T-cell (primary cell): Measurements from ENCODE around the gene PCBP4. TPM values are rescaled to one million over a fixed set of nuclear protein-coding genes. Genes with fewer than 3 reads are reported as not detected.

ENCODE experiments used
- ATAC-seq, 4 experiments: fragments of 200-7000 bp in 3 of 4; fragments of 150-1000 bp in 1 of 4; cut with Tn5 transposase; replicated peaks in 1 of 4; 1 replicate in 3 of 4; 2 replicates in 1 of 4; pipeline ENCODE4 v1.10.0; 2021; ENCODE audit warnings: moderate library complexity in 3 of 4, mild to moderate bottlenecking in 2 of 4, moderate number of reproducible peaks in 1 of 4
- CTCF ChIA-PET, 2 donors: fragments of 300-600 bp; sonication (Branson Sonifier 250); formaldehyde crosslinking; loops; one replicate each; lab custom pipeline; 2022; ENCODE audit warnings: antibody characterized with exemption in 2 of 2; lab: Charles Lee
- POLR2A ChIA-PET, 2 donors: fragments of 300-600 bp; sonication (Branson Sonifier 250); formaldehyde crosslinking; loops; one replicate each; lab custom pipeline; 2022; ENCODE audit warnings: antibody characterized with exemption in 2 of 2; lab: Charles Lee
- DNase-seq, 35 experiments: peaks; one replicate each; pipeline versions ENCODE4 v3.0.0 to v3.0.0-alpha.2; 2013 to 2023
- H3K27ac ChIP-seq: one replicate; pipeline ENCODE4 v1.5.1; 2013; ENCODE audit warnings: low read length
- H3K27me3 ChIP-seq, 2 experiments: replicated peaks in 1 of 2; 1 replicate in 1 of 2; 2 replicates in 1 of 2; pipeline versions ENCODE4 v1.6.1 to v1.7.0; 2013; ENCODE audit warnings: low read length in 1 of 2, mixed read lengths in 1 of 2; ENCODE audit not compliant: control insufficient read depth in 2 of 2, insufficient read depth in 2 of 2; ENCODE audit errors: extremely low read depth in 1 of 2
- H3K36me3 ChIP-seq, 2 donors: 1 replicate in 1 of 2; 2 replicates in 1 of 2; pipeline versions ENCODE4 v1.6.1 to v1.7.0; 2013; ENCODE audit warnings: low read length in 1 of 2; ENCODE audit not compliant: control insufficient read depth in 2 of 2, insufficient read depth in 1 of 2; ENCODE audit errors: extremely low read depth in 1 of 2
- H3K4me1 ChIP-seq, 2 experiments: 1 replicate in 1 of 2; 2 replicates in 1 of 2; pipeline versions ENCODE4 v1.6.1 to v1.7.0; 2013; ENCODE audit warnings: low read length in 2 of 2, mixed read lengths in 1 of 2; ENCODE audit not compliant: insufficient read depth in 2 of 2, control insufficient read depth in 1 of 2; ENCODE audit errors: extremely low read depth in 1 of 2
- H3K4me3 ChIP-seq, 2 donors: 1 replicate in 1 of 2; 2 replicates in 1 of 2; pipeline versions ENCODE4 v1.5.1 to v1.7.0; 2013; ENCODE audit warnings: mild to moderate bottlenecking in 2 of 2, low read length in 1 of 2, moderate library complexity in 1 of 2; ENCODE audit not compliant: control insufficient read depth in 1 of 2; ENCODE audit errors: extremely low read depth in 1 of 2
- H3K9me3 ChIP-seq: 2 replicates; pipeline ENCODE4 v1.7.0; 2013
- H3K27ac Mint-ChIP-seq, 2 donors: one replicate each; pipeline ENCODE4 v1.8.0; 2020 to 2021; ENCODE audit warnings: mild to moderate bottlenecking in 2 of 2, mixed read lengths in 2 of 2
- H3K27me3 Mint-ChIP-seq, 2 donors: one replicate each; pipeline ENCODE4 v1.8.0; 2021 to 2022; ENCODE audit warnings: mixed read lengths in 2 of 2
- H3K36me3 Mint-ChIP-seq: one replicate; pipeline ENCODE4 v1.8.0; 2021; ENCODE audit warnings: mixed read lengths
- H3K4me1 Mint-ChIP-seq, 3 donors: one replicate each; pipeline ENCODE4 v1.8.0; 2020 to 2022; ENCODE audit warnings: mixed read lengths in 3 of 3, mild to moderate bottlenecking in 1 of 3
- H3K4me3 Mint-ChIP-seq, 3 donors: one replicate each; pipeline ENCODE4 v1.8.0; 2020 to 2022; ENCODE audit warnings: mild to moderate bottlenecking in 3 of 3, mixed read lengths in 3 of 3, moderate library complexity in 3 of 3
- H3K9me3 Mint-ChIP-seq, 3 donors: one replicate each; pipeline ENCODE4 v1.8.0; 2020 to 2022; ENCODE audit warnings: mixed read lengths in 3 of 3
- WGBS: methylation state at CpG from one replicate; pipeline ENCODE4 v1.1.5; 2013; ENCODE audit warnings: missing lambda C conversion rate; ENCODE audit not compliant: insufficient coverage; 5-methylcytosine and 5-hydroxymethylcytosine counted together
- total RNA-seq, 35 experiments: library from RNA in 6 of 35; stranded (reverse) in 6 of 35; fragments of 120-200 nt in 1 of 35; gene quantifications; one replicate each; pipeline versions ENCODE4 v1.2.1 to v1.2.4 and lab custom pipeline; 2013 to 2026

The PCBP4 gene
- total RNA-seq, 5 donors from 2014 or later (not counting 1 experiment from before 2014, with no cell fraction given) = 11.7 to 33.3 (median 26.6) TPM

- H3K27me3 ChIP-seq = peaks cover 2 to 5% of the 10 kb centered on the region in 2 experiments
- Mint-ChIP-seq H3K4me3 (no peak overlapping the region), H3K4me1 (no peaks in the 10 kb centered on the region), H3K27ac (no peak overlapping the region), H3K9me3 (no peaks in the 10 kb centered on the region), H3K36me3 (no peaks in the 10 kb centered on the region), H3K27me3 (peaks cover 9 to 13% of the 10 kb centered on the region in 2 donors)
- CTCF ChIA-PET = interaction anchor here in 1 of 2 donors (0.6 kb wide), 1 partner anchor 400 kb away, joined by 3 read pairs; no protein-coding TSS in a partner anchor
- POLR2A ChIA-PET = no interaction called here
- DNase-seq = no peak
- ATAC-seq = no peak
- H3K36me3 ChIP-seq = no peaks in the 10 kb centered on the region
- H3K4me1 ChIP-seq = no peaks in the 10 kb centered on the region
- H3K9me3 ChIP-seq = no peaks in the 10 kb centered on the region
- H3K4me3 ChIP-seq = no peak overlapping the region
- H3K27ac ChIP-seq = no peak overlapping the region
- 96% methylated on average over 4 of the region's 11 CpGs for WGBS
Observed at GRCh38 chr3:51921081-51921578, 46.1 kb downstream of the PCBP4 start.

GRCh38 chr3:51916418-51916817 is 50.8 kb downstream of the PCBP4 start:
- H3K27me3 Mint-ChIP-seq = peaks cover 7 to 12% of the 10 kb centered on the region in 2 donors

GRCh38 chr3:51908026-51908425 is 59.2 kb downstream of the PCBP4 start:
- Mint-ChIP-seq H3K36me3 (peaks cover 4% of the 10 kb centered on the region), H3K4me1 (no peaks in the 10 kb centered on the region), H3K27ac (no peak overlapping the region), H3K9me3 (peaks cover 3 to 23% (median 10%) of the 10 kb centered on the region in 3 donors), H3K27me3 (peaks cover 22 to 40% of the 10 kb centered on the region in 2 donors), H3K4me3 (no peak overlapping the region)
- Histone ChIP-seq H3K27me3 (peaks cover 0 to 24% of the 10 kb centered on the region in 2 experiments), H3K4me3 (no peak overlapping the region), H3K36me3 (no peaks in the 10 kb centered on the region), H3K9me3 (no peaks in the 10 kb centered on the region), H3K27ac (no peak overlapping the region), H3K4me1 (no peaks in the 10 kb centered on the region)
- WGBS = no CpG with 5 or more reads among the region's 4 CpGs
- no peak for DNase-seq
- no peak for ATAC-seq
- POLR2A ChIA-PET = no interaction called here
- CTCF ChIA-PET = no interaction called here

More at GRCh38 chr3:51916418-51916817, 50.8 kb downstream of the PCBP4 start:
- Mint-ChIP-seq H3K36me3 (no peaks in the 10 kb centered on the region), H3K4me3 (no peak overlapping the region), H3K27ac (no peak overlapping the region), H3K4me1 (no peaks in the 10 kb centered on the region), H3K9me3 (no peaks in the 10 kb centered on the region)
- Histone ChIP-seq H3K27me3 (peaks cover 0 to 5% of the 10 kb centered on the region in 2 experiments), H3K27ac (no peak overlapping the region), H3K4me3 (no peak overlapping the region), H3K36me3 (no peaks in the 10 kb centered on the region), H3K4me1 (no peaks in the 10 kb centered on the region), H3K9me3 (no peaks in the 10 kb centered on the region)
- POLR2A ChIA-PET = no interaction called here
- CTCF ChIA-PET = no interaction called here
- ATAC-seq (no peak), DNase-seq (no peak)
- 28% methylated on average over 2 of the region's 5 CpGs for WGBS

Other genes starting within 250 kb of the PCBP4 start
- not detected for gene IQCF6, start 188.2 kb downstream of the PCBP4 start, total RNA-seq
- gene IQCF2, start 105.8 kb downstream of the PCBP4 start, total RNA-seq = not detected
- not detected for gene IQCF5, start 91.9 kb downstream of the PCBP4 start, total RNA-seq
- gene IQCF1, start 64.1 kb downstream of the PCBP4 start, total RNA-seq = not detected
- 10 to 100 TPM; 11.4 to 20.5 (median 18.3) TPM for gene RRP9, start 25.6 kb downstream of the PCBP4 start, total RNA-seq
- 10 to 100 TPM in 3 of 5 donors, 1 to 10 TPM in 2; 8.7 to 16.3 (median 12.4) TPM for gene PARP3, start 25.1 kb downstream of the PCBP4 start, total RNA-seq
- not detected for gene GPR62, start 12.1 kb downstream of the PCBP4 start, total RNA-seq
- gene ABHD14B, start 6.6 kb upstream of the PCBP4 start, total RNA-seq = 10 to 100 TPM; 55.7 to 86.4 (median 78.5) TPM
- gene ABHD14A, start 7.6 kb upstream of the PCBP4 start, total RNA-seq = 10 to 100 TPM; 14.3 to 26.5 (median 20.8) TPM
- gene ACY1, start 16.1 kb upstream of the PCBP4 start, total RNA-seq = 10 to 100 TPM in 3 of 5 donors, 1 to 10 TPM in 2; 6.2 to 19.0 (median 13.3) TPM
- 1,000 to 10,000 TPM; 1,518 to 1,711 (median 1,629) TPM for gene RPL29, start 28.4 kb upstream of the PCBP4 start, total RNA-seq
- gene DUSP7, start 89.1 kb upstream of the PCBP4 start, total RNA-seq = 10 to 100 TPM; 11.3 to 41.3 (median 39.0) TPM
- 1 to 10 TPM in 3 of 5 donors, under 1 TPM in 2; 0.91 to 1.9 (median 1.7) TPM for gene POC1A, start 187.0 kb upstream of the PCBP4 start, total RNA-seq
- 10 to 100 TPM; 12.2 to 32.7 (median 27.1) TPM for gene ALAS1, start 230.7 kb upstream of the PCBP4 start, total RNA-seq